ENCODE data around the gene ERCC5.

ERCC5 gene

GRCh38 chr13:102845289-102845629, 573 bp upstream of the ERCC5 start:
- no peak for DNase-seq

- DNase-seq, result peak in 5 of 14 donors; percentile 43 to 71 (median 62)
These were observed 606 bp downstream of the ERCC5 start for GRCh38 chr13:102846261-102847015.

DNA sequence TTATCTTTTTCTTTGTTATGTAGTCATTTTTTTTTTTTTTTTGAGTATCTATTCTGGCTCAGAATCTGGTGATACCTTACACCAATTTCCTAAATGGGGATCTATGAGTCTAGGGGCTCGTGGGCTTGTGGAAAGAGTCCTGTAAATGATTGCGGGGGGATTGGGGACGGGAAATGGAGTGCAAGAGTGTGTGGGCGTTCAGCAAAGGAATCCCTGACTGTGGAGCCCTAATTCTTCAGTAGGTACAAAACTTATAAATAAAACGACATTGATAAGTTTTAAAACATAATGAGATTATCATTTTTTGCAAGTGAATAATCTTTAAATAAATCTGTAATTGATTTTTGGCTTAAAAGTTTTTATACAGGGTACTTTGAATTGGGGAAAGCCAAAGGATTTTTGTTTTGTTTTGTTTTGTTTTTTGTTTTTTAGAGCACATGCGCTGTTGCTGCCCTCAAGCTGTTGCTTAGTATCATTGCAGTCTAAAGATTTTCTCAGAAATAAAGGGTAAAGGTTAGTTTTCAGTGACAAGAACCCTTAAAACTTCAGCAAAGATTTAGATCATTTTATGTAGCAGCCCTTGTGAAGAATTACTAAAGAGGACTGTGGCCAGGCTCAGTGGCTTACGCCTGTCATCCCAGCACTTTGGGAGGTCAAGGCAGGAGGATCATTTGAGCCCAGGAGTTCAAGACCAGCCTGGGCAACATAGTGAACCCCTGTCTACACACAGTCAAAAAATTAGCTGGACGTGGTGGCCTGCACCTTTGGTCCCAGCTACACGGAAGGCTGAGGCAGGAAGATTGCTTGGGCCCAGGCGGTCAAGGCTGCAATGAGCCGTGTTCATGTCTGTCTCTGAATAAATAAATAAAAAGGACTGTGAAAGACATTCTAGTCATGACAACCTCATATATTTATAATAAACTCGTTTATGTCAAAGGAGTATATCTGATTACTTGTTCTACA, 1.7 kb downstream of the ERCC5 start:
- DNase-seq, result peak in 1 of 14 donors; percentile 28

DNA sequence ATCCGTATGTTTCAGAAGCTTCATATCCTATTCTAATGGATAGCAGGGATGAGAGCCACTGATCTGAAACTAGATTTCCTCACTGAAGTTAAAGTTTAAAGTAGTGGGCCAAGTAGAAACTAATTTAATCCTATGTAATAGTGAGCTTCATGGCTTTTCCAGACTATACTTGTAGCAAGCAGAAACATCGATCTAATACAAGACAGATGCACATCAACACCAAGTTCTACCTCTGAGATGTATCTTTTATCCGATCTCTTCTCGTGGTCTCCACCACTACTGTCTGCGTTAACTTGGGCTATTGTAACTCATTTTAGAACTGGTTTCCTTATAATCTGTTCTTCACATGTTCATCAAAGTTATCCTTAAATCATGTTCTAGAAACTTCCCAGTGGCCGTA, 3.1 kb downstream of the ERCC5 start:
- DNase-seq, result no peak

GRCh38 chr13:102852556-102852955, 6.7 kb downstream of the ERCC5 start:
- no peak for DNase-seq

DNA sequence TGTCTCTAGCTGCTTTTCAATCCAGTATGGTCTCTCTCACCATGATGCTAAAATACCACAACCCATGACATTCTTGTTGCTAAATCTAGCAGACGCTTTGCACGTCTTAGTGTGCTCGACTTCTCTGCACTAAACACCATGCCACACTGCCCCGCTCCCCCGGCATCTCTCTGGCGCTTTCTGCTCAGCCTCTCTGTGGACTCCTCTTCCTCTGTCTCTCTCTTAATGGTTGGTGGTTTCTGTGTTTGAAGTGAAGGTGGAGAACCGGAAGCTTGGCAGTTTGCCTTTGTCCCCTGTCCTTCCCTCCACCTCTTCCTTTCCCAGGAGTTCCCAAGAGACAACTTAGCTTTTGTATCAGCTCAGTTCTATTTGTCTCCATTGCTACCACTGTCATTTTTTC, 8.8 kb downstream of the ERCC5 start:
- DNase-seq, result no peak

- DNase-seq, result no peak
These were observed 10.7 kb downstream of the ERCC5 start for GRCh38 chr13:102856557-102856956.

DNA sequence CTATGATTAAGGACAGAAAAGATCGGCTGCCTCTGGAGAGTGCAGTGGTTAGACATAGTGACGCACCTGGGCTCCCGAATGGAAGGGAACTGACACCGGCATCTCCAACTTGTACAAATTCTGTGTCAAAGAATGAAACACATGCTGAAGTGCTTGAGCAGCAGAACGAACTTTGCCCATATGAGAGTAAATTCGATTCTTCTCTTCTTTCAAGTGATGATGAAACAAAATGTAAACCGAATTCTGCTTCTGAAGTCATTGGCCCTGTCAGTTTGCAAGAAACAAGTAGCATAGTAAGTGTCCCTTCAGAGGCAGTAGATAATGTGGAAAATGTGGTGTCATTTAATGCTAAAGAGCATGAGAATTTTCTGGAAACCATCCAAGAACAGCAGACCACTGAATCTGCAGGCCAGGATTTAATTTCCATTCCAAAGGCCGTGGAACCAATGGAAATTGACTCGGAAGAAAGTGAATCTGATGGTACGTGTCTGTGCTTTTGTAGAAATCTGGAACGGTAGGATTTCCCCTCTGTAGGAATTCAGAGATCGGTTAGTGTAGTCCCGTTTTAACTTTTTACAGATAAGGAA, 16.9 kb downstream of the ERCC5 start:
- DNase-seq, result no peak

GRCh38 chr13:102863590-102863989, 17.8 kb downstream of the ERCC5 start:
- DNase-seq, result peak in 1 of 14 donors; percentile 63

DNA sequence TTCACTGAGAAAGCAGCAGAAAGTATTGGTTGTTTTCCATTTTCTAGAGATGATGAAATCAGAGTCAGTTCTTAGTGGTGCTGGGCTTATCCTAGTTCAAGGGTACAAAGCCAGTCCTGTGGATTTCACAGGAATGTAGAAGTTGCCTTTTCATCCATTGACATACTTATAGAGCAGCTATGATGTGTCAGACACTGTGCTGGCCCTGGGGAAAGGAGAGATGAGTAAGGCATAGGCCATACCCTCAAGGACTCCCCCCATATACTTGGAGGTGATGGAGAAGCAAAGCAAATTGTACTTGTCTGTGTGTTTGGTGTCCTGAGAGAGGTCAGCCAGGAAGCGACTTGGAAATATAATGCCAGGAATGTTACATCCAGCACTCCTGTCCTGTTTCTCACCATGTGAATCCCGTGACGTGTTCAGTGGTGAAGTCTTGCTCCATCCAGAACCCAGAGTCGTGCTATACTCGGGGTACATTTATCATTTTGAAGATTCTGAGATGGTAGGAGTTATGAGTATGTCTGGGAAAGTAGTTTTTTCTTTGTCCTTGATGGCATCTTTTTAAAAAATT, 22.6 kb downstream of the ERCC5 start:
- no peak for DNase-seq

DNA sequence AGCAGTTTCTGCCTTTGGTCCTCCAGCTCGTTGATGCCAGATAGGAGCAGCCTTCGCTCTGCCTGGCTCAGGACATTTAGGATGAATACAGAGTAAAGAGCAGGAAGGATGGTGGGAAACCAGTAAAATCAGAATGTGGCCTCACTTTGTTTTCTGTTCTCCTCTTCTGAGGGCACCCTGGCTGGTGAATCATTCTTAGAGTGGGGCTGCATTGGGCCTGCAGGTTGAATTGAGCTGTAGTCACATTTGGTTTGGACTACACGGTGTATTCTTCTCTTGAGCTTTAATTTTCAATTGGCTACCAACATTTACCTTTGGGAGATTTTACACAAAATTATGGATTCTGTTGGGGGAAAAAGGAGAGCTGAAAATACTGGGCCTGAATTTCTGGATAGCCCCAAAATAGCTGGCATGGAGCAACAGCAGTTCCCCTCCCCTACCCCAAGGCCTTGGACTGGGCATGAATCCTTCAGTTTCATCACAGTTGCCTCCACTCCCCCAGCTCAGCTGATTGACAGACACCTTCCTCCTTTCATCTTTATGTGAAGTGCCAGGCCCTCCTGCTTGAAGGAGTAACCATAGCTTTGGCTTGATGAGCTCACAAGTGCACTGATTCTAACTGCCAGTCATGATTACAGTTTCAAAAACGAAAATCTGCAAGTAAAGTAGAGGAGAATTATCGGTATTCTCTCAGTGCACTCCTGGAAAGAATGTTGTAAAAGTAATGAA, 24.3 kb downstream of the ERCC5 start:
- peak in 1 of 14 donors; percentile 39 for DNase-seq

DNA sequence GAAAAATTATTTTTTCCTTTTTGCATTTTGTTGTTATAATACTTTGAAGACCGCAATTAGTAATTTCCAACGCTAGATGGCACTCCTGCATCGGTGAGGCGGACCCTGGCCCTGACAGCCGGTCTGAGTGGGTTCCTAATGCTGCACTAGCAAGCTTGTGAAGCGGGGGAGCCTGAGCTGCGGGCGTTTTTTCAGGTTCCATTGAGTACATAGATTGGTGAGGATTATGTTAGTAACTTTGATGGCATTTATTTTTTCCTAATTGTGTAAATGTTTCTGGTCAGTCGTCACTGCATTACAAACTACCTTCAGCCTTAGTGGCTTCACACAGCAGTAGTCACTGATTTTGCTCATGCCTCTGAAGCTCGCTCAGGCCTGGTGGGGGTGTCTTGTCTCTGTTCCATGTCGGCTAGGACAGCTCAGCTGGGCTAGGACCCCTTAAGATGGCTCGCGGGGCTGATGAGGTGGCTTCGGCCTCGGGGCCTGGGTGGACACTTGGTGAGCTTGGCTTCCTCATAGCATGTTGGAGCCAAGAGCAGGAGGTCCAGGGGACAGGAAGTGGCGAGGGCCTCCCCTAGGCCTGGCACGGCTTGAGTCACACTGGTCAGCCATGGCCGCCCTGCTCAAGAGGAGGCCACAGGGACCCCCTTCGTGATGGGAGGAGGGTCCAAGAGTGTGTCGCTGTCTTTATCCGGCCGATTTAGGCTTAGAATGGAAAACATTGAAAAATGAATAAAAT, 25.0 kb downstream of the ERCC5 start:
- DNase-seq, result peak in 11 of 14 donors; percentile 19 to 82 (median 46)

- no peak for DNase-seq
These were observed 26.3 kb downstream of the ERCC5 start for GRCh38 chr13:102872131-102872530.

DNA sequence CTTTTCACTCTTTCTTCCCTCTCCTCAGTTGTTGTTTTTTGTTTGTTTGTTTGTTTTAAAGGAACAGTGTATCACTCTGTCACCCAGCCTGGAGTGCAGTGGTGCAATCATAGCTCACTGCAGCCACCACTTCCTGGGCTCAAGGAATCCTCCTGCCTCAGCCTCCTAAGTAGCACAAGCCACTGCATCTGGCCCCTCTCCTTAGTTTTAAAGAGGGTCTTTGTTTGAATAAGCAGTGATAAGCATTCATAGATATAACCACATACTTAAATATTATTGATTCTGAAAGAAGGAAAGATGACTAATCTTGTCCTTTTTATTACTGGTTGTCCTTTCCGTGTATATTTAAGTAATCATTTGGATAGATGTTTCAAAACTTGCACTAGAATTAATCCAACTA, 26.7 kb downstream of the ERCC5 start:
- DNase-seq, result no peak

- DNase-seq, result no peak
These were observed 27.8 kb downstream of the ERCC5 start for GRCh38 chr13:102873653-102874052.

DNA sequence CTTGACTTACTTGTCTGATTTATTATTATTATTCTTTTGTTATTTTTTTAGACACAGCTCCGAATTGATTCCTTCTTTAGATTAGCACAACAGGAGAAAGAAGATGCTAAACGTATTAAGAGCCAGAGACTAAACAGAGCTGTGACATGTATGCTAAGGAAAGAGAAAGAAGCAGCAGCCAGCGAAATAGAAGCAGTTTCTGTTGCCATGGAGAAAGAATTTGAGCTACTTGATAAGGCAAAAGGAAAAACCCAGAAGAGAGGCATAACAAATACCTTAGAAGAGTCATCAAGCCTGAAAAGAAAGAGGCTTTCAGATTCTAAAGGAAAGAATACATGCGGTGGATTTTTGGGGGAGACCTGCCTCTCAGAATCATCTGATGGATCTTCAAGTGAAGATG, 29.4 kb downstream of the ERCC5 start:
- no peak for DNase-seq

GRCh38 chr13:102877303-102877702, 31.5 kb downstream of the ERCC5 start:
- no peak for DNase-seq

- peak in 1 of 14 donors; percentile 10 for DNase-seq
These were observed 32.6 kb downstream of the ERCC5 start for GRCh38 chr13:102878481-102878880.

- no peak for DNase-seq
These were observed 34.1 kb downstream of the ERCC5 start for GRCh38 chr13:102879793-102880499.

DNA sequence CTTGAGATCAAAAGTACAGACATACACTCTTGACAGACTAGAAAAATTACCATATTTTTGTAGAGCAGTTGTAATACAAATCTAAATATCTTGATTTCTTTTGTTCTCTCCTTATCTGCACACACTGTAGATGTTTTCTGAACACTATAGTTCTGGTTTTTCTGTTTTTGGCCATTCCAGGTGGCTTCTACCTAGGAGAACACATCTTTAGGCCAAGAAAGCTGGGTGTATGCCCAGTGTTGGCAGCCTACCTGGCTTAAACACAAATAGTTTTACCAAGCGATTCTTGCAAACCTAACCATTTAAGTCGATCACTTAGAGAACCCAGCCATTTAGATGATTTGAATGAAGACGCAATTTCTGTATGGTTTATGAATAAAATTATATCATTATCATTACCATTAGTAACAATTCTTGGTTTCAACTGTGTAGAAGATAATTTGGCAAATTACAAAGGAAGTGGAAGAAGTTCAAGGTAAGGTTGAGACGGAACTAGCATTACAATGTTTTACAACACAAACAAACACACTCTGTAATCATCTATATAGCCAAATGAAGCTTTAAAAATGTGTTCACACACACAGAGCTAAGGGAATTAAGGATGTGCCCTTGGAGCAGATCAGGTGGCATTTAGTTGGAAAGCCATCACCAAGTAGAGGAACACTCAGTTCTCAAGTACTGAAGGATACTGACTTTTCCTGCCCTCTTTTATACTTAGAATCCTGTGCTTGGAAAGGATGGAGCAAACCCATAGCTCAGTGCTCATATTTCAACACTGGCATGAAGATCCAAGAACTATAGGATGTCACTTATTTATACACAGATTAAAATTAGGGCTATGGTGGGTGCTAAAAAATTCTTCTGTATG, 36.2 kb downstream of the ERCC5 start:
- peak in 1 of 14 donors; percentile 91 for DNase-seq
